Measurements from ENCODE around the gene VAT1L. TPM values are rescaled to one million over a fixed set of nuclear protein-coding genes. Genes with fewer than 3 reads are reported as not detected.

VAT1L gene
- total RNA-seq, 2 donors from 2014 or later = 0.05 to 4.4 TPM

GRCh38 chr16:77918809-77919707 lies 130.7 kb downstream of the VAT1L start:
- Histone ChIP-seq H3K36me3 (no peaks in the 10 kb centered on the region), H3K27me3 (replicated peaks; ENCODE audit: insufficient read depth) (no peaks in the 10 kb centered on the region), H3K27ac (no peak overlapping the region), H3K9me3 (no peaks in the 10 kb centered on the region), H3K4me3 (no peak overlapping the region), H3K4me1 (replicated peaks) (no peaks in the 10 kb centered on the region)
- DNase-seq (ENCODE audit: low spot score) = no peak
- TF ChIP-seq POLR2AphosphoS5 (IDR thresholded peaks at IDR 0.05) (no peak), POLR2A (IDR thresholded peaks at IDR 0.05) (no peak), CTCF (IDR thresholded peaks at IDR 0.05) (no peak)
- intact Hi-C loops (cut with DNase I) = no loop called here
- 44% methylated on average over 8 of the region's 8 CpGs for WGBS

- no peak for DNase-seq (ENCODE audit: low spot score)
- H3K27ac ChIP-seq = no peak overlapping the region
- H3K4me1 ChIP-seq (replicated peaks) = no peaks in the 10 kb centered on the region
- TF ChIP-seq CTCF (IDR thresholded peaks at IDR 0.05) (no peak), POLR2A (IDR thresholded peaks at IDR 0.05) (no peak), POLR2AphosphoS5 (IDR thresholded peaks at IDR 0.05) (no peak)
- no peaks in the 10 kb centered on the region for H3K36me3 ChIP-seq
- no peaks in the 10 kb centered on the region for H3K9me3 ChIP-seq
- no peak overlapping the region for H3K4me3 ChIP-seq
- H3K27me3 ChIP-seq (replicated peaks; ENCODE audit: insufficient read depth) = no peaks in the 10 kb centered on the region
- WGBS = 66% methylated on average over 8 of the region's 8 CpGs
- intact Hi-C loops (cut with DNase I) = no loop called here
These were observed 131.5 kb downstream of the VAT1L start for GRCh38 chr16:77919761-77920415.

- Histone ChIP-seq H3K4me1 (replicated peaks) (no peaks in the 10 kb centered on the region), H3K27me3 (replicated peaks; ENCODE audit: insufficient read depth) (no peaks in the 10 kb centered on the region), H3K4me3 (no peak overlapping the region), H3K9me3 (no peaks in the 10 kb centered on the region), H3K27ac (no peak overlapping the region), H3K36me3 (no peaks in the 10 kb centered on the region)
- intact Hi-C loops (cut with DNase I) = no loop called here
- no peak for TF ChIP-seq POLR2A (IDR thresholded peaks at IDR 0.05)
- no peak for TF ChIP-seq POLR2AphosphoS5 (IDR thresholded peaks at IDR 0.05)
- TF ChIP-seq CTCF (IDR thresholded peaks at IDR 0.05) = no peak
- 50% methylated on average over 4 of the region's 4 CpGs for WGBS
- no peak for DNase-seq (ENCODE audit: low spot score)
These were observed 132.6 kb downstream of the VAT1L start for GRCh38 chr16:77920984-77921383.

- Histone ChIP-seq H3K36me3 (no peaks in the 10 kb centered on the region), H3K4me1 (replicated peaks) (no peaks in the 10 kb centered on the region), H3K27ac (no peak overlapping the region), H3K27me3 (replicated peaks; ENCODE audit: insufficient read depth) (no peaks in the 10 kb centered on the region), H3K4me3 (no peak overlapping the region), H3K9me3 (no peaks in the 10 kb centered on the region)
- TF ChIP-seq POLR2AphosphoS5 (IDR thresholded peaks at IDR 0.05) = no peak
- TF ChIP-seq CTCF (IDR thresholded peaks at IDR 0.05) = no peak
- TF ChIP-seq POLR2A (IDR thresholded peaks at IDR 0.05) = no peak
- no peak for DNase-seq (ENCODE audit: low spot score)
- intact Hi-C loops (cut with DNase I) = no loop called here
- 80% methylated on average over 6 of the region's 6 CpGs for WGBS
These were observed 133.9 kb downstream of the VAT1L start for GRCh38 chr16:77922228-77922754.

Data from prostate gland (tissue), 2 donors.